ENCODE measurements around the gene COL15A1.

The COL15A1 gene

DNA sequence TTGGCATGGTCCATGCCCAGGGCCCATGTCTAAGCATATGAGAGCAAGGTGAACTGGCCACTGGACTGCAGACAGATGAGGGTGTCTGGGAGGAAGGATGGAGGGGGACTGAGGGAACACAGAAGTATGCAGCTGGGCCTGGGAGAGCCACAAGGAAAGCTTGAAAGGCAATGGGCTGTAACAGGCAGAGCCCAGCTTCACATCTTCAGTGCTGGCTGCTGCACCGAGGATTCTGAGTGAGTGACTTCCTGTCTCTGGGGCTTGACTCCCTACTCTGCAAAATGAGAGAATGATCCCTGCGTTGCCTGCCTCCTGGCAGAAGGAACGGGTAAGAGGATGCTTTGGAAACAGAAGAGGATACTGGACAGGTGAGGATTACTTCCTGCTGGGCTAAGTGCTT, 29.0 kb downstream of the COL15A1 start:
- no peak for DNase-seq (ENCODE audit: low read depth in 2 of 2)

DNA sequence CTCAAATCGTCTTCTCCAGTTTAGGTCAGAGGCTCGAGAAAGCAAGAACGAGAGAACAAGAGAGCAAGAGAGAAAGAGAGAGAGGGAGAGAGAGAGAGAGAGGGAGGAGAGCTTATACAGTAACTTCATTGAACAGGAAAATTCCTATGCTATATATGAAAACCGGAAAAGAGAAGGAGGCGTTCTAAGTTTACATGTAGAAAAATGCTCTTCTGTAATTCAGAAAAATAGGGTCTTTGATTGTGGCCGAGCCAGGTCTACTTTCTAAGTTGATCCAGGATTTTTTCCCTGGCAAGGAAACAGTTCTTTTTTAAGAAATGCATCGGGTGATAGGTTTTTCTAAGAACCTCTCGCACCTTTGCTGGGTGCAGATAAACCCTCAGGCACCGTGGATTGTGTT, 29.5 kb downstream of the COL15A1 start:
- DNase-seq (ENCODE audit: low read depth in 2 of 2): no peak

DNA sequence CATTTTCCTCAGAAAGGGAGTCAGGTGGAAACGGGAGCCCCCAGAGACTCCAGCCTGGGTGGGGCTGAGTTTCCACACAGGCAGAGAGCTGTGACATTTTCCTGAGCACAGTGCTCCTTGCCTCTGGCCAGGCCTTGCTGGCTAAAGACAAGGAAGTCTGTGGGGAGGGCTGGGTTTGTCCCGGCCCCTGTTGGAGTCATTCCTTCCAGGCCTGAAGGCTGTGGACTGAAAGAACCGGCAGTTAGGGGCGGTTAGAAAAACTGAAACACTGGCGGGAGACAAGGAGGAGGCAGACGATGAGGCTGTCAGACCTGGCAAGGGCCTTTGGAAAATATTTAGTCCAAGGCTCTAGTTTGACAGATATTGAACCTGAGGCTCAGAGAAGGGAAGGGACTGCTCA, 29.9 kb downstream of the COL15A1 start:
- DNase-seq (ENCODE audit: low read depth in 2 of 2): no peak

DNA sequence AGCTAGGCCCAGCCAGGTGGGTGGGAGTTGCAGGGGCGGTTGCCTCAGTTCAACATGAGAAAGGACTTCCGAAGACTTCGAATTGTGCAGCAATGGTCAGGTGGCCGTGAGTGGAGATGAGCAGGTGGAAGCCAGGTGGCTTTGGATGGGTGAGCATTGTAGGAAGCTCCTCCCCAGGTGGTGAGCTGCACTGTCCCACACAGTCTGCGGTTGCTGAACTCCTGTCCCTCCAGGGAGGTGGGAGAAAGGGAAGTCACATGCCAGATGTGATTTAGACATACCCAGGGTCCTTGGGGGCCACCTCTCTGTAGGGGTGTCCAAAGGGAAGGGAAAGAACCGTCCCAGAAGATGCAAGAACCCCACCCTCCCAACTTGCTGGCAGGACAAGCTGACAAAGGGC, 30.4 kb downstream of the COL15A1 start:
- no peak for DNase-seq (ENCODE audit: low read depth in 2 of 2)

DNA sequence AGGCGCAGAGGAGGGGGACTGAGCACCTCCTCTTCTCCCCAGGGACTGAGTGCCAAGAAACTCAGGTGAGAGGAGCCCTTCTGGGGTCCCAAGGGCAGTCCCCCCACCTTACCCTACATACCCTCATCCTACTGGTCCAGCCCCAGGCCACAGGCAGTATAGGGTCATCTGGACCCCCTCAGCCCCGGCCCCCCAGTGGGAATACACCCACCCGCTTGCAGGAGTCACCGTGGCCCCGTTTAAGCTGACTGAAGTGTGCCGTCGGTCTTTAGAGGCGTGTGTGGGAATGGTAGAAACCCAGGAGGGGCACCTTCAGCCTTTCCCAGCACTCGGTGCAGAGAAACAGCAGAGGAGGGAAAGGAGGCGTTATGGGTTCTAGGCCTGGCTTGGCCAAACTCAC, 30.8 kb downstream of the COL15A1 start:
- DNase-seq (ENCODE audit: low read depth in 2 of 2): no peak

DNA sequence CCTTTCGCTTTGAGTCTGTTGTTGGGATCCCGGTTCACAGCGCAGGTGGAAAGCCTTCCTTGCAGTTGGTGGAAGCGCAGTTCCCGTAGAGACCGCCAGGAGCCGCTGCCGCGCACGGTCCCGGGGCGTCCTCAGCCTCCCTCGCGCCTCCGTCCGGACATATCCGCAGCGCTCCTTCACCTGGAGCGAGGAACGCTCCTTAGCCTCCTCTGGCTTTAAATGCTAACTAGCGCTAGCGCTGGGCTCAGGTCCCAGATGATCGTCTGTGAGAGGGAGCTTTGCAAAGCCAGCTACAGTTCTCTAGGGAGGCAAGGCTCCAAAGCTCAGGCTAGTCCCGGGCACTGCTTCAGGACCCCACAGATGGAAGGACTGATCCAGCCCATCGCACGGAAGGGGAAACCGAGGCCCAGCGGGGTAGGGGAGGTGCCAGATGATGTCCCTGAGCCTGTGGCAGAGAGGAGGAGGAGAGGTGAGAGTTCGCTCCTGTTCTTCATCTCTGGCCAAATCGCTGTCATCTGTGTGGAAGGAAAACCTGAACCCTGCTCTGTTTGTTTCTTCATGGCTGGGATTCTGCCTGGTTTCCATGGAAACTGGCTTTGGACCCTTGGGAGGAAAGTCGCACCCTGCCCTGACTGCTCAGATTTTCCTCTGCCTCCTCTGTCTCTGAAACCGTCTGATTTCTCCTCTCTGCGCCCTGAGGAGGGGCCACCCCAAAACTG, 31.4 kb downstream of the COL15A1 start:
- DNase-seq (ENCODE audit: low read depth in 2 of 2): peak; percentile 62 to 68

DNA sequence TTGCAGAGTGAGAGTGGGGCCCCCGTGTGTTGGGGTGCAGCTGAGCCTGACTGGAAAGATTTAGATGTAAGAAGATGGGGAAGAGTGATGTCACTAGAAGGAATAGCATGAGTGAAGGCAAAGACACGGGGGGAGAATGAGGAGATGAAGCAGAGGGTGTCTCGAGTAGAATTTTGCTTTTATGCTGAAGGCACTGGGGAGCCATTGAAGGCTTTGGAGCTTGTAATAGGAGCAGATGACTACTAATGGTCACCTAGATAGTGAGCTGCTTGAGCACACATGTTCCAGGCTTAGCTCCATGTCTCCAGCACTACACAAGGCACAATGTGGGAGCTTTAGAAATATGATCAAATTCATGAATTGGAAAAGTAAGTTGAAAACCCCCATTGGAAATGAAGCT, 32.1 kb downstream of the COL15A1 start:
- DNase-seq (ENCODE audit: low read depth in 2 of 2): no peak

DNA sequence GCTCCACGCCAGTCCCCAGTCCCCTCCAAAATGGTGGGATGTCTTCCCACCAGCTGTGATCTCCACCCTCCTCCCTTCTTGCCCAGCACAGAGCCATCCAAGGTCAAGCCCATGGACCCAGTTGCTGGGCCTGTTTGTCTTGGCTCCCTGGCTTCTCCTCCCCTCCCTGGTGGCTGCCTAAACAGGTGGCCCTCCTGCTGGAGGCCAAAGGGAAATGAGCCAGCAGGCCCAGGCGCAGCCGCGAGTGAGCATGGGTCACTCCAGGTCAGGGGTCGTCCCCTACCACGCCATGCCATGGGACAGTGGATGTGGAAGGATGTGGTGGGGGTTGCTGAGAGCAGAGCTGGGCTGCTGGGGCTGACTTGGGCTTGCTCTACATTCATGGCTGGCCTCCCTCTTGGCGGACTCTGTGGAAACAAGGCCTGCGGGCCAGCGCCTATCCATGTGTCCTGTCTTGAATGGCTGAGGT, 33.6 kb downstream of the COL15A1 start:
- no peak for DNase-seq (ENCODE audit: low read depth in 2 of 2)

DNA sequence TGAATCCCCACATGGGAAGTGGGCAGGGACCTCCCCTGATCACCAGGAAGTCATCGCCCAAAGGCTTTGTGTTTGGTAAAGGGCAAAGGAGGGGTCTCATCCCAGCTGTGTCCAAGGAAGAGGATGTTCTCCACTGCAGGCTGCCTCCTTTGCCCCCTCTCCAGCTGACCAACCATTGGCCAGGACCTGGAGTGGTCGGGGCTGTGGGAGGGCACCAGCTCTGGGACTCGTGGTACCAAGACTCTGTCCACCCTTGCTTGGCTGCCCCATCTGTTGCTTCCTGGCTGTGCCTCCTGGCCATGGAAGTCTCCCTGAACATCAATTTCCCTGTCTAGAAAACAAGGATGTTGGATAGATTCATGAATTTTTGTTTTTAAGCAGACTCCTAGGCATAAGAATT, 34.1 kb downstream of the COL15A1 start:
- no peak for DNase-seq (ENCODE audit: low read depth in 2 of 2)

DNA sequence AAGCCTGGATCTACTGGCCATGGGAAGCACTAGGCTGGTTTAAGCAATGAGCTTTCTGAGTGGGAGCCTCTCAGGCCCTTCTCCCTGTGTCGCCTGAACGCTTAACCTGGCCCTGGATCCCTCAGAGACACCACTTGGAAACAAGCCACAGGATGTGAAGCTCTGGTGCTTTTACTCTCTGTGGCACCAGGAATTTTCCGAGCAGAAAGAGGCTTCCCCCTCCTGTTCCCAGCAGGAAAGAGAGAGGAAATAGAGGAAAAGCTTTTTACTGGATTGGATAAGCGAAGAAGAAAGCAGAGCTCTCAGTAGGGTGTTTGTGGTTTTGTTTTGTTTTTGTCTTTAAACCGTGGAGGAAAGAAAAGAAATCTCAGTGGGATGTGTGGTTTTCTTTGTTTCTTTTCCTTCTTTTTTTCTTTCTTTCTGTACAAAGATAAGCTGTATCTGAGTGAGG, 34.5 kb downstream of the COL15A1 start:
- DNase-seq (ENCODE audit: low read depth in 2 of 2): no peak

DNA sequence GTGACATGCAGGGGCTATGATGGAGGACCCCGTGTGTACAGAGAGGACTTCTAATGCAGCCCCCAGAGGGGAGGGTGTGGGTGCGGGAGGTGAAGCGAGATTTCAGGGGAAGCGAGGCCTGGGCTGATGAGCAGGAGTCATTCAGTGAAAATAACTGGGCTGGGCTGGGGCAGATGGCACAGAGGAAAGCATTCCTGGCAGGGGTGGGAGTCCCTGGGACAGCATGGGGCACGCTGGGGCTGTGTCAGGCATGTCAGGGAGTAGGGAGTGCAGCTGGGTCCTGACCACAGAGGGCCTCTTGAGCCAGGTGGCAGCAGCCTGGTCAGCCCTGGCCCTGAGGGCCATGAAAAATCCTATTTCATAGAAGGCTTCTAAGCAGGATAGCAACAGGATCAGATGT, 36.6 kb downstream of the COL15A1 start:
- DNase-seq (ENCODE audit: low read depth in 2 of 2): no peak

DNA sequence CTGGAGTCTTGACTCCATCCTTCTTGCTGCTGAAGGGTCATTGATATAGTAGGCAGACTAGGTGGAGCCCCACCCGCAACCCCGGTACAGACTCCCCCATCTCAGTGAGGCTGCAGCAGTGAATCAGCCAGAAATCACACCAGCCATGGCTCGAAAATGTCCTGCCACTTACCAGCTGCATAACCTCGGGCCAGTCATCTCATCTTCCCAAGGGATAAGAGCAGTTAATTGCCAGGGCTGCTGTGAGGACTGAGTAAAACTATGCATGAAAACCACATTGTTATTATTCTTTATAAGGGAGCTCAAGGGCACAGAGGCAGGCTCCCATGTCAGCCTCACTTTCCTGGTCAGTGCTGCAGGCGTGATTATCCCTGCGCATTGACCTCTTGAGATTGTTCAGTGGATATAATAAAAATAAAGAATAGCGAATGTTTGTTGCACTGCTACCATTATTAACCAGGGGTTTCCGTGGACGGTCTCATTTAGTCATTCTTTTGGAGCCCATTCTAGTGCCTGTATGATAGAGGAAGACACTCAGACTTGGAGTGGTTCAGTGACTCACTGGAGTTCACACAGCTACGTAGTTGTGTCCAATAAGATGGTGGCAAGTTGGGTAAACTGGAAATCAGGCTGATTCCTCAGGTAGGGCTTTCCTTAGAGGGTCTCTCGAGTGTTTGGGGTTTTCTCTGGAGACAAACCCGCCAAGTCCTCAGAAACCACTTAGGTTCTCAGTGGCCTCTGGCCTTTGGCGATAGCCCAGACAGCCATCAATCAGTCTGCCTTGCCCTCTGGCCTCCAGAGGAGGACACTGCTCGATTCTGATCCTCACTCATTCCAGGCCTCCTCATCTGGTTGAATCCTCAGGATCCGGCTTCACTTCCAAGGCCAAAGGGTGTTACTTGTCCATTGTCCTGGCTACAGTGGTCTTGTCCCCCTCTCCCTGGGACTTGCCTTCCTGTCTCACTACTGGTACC, 39.9 kb downstream of the COL15A1 start:
- DNase-seq (ENCODE audit: low read depth in 2 of 2): no peak

DNA sequence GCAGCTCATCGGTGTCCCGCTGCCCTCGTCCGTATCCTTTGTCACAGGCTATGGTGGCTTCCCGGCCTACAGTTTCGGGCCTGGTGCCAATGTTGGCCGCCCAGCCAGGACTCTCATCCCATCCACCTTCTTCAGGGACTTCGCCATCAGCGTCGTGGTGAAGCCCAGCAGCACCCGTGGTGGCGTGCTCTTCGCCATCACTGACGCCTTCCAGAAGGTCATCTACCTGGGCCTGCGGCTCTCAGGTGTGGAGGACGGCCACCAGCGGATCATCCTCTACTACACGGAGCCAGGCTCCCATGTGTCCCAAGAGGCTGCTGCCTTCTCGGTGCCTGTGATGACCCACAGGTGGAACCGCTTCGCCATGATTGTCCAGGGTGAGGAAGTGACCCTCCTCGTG, 41.9 kb downstream of the COL15A1 start:
- DNase-seq (ENCODE audit: low read depth in 2 of 2): no peak

DNA sequence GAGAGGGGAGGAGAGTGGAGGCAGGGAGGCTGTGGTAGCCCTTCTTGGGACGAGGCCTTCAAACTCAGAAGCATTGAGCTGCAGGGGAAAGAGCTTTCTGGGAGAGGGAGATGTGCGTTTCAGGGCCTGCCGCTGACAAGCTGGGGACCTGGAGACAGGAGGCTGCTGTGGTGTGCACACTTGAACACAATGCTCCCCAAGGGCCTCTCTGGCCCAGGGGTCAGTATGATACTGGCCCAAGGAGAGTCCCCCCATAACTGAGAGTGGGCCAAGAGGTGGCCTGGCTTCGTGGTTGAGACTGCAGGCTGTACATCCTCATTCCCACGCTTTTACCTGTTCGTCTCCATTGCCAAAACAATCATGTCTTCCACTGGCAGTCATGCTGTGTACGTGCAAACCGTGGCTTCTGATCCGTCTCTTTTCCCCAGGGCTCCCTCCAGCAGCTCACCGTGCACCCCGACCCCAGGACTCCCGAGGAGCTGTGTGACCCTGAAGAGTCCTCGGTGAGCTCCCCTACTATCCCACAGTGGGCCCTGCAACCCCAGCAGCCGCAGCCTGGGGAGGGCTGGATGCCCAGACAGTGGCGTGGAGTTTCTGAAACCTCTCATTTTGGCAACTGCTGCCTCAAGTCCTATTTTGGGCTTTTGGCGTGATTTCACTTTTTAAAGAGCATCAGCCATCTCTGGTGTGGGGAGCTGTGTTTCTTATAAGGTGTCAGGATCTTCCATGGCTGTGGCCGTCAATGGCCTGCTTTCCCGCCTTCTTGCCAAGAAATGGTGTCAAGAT, 43.4 kb downstream of the COL15A1 start:
- no peak for DNase-seq (ENCODE audit: low read depth in 2 of 2)

DNA sequence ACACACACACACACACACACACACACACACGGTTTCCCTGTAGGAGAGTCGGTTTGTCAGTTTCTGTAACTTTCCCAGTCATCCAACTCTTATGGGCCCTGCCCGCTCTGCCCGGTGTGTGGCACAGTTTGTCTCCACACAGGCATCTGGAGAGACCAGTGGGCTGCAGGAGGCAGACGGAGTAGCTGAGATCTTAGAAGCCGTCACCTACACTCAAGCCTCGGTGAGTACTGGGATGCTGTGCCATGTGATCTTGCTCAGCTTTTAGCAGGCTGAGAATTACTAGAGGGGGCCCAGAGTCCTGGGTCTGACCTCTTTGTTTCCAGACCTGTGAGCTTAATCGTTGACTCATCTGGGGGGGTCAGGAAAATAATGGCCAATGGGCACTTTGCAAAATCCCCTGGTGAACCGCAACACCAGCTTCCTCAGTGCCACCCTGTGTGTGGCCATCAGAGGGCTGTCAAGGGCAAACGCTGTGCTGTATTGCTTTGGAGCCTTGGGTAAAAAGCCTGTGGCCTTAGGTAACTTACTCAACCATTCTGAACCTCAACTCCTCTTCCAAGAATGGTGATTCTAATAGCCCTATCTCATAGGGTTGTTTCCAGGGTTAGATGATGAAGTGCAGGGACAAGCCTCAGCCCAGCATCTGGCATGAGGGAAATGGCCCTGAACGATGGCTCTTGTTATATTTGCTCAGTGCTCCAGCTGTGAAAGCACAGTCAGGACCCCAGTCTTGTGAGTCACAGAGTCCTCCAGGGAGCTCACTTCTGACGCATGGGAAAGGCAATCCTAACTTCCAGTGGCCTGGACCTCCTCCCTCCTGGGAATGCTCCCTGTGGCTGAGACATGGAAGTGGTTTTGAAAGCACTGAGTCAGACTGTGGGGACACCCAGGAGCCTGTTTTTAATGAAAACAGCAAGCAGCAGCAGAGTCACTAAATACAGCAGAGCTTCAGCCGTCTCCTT, 45.6 kb downstream of the COL15A1 start:
- no peak for DNase-seq (ENCODE audit: low read depth in 2 of 2)

DNA sequence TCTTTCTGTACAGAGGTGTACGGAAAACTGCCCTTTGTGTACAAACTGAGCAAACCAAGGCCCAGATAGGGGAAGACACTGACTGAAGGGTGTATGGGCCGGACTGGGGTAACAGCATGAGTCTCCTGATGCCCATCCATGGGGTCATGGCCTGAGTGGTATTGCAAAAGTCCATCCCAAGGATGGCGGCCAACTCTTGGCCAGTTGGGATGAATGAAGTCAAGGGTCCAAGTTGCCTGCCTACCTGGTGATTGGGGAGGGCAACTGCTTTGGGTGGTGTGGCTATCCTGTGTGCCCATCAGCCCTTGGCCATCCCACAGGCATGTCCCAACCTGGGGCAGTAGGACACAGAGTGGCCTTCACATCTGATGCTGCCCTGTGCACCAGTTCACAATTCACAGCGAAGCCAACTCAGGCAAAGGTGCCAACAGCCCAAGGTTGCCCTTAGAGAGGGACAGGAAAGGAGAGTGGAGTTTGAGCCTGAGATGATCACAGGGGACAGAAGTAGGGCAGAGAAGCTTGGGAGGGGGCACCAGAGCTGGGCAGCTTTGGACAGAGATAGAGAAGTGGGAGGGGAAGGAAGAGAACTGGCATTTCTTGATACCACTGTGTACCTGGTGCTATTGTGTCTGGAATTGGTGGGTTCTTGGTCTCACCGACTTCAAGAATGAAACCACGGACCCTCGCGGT, 46.6 kb downstream of the COL15A1 start:
- no peak for DNase-seq (ENCODE audit: low read depth in 2 of 2)

DNA sequence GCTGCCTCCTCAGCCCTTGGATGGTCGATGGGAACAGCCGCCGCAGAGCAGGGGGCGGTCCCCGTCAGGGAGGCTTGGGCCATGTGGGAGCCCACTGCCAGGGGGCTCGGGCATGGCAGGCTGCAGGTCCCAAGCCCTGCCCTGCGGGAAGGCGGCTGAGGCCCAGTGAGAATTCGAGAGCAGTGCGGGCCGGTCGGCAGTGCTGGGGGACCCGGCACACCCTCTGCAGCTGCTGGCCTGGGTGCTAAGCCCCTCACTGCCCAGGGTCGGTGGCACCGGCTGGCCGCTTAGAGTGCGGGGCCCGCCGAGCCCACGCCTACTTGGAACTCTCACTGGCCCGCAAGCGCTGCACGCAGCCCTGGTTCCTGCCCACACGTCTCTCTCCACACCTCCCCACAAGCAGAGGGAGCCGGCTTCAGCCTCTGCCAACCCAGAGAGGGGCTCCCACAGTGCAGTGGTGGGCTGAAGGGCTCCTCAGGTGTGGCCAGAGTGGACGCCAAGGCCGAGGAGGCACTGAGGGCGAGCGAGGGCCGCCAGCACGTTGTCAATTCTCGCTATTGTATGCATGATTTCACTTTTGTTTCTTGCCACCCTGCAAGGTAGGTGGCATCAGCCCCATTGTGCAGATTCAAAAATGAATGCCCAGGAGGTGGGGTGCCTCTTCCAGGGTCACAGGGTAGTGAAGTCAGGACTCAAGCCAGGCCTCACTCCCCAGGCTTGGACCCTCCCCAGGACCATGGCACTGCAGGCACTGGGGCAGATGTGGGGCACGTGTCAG, 48.6 kb downstream of the COL15A1 start:
- DNase-seq (ENCODE audit: low read depth in 2 of 2): no peak

DNA sequence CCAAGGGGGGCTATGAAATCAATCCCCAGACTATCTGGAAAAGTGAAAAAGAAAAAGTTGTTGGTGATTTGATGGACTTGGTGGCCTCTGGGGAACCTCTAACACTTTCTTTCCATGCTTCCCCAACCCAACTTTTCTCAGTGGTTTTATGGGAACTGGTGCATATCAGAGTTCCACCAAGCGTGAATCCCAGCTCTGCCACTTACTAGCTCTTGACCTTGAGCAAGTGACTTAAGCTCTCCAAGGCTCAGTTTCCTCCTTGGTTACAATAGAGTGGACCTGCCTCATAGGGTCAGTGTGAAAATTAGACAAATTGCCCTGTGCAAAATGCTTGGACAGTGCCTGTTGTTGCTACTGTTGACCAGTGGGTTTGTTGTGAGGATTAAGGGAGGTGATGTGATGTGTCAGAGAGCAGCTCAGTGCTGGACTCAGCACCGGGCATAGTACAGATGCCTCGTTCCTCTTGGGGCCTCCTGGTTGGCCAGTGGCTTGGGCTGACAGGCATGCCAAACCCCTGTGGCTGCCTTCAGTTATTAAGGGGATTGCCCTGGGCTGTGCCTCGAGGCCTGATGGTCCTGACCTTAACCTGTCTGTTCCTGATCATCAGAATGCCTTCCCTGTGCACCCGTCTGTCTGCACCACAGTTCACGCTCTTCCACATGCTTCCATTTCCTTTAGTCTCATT, 49.3 kb downstream of the COL15A1 start:
- DNase-seq (ENCODE audit: low read depth in 2 of 2): no peak

DNA sequence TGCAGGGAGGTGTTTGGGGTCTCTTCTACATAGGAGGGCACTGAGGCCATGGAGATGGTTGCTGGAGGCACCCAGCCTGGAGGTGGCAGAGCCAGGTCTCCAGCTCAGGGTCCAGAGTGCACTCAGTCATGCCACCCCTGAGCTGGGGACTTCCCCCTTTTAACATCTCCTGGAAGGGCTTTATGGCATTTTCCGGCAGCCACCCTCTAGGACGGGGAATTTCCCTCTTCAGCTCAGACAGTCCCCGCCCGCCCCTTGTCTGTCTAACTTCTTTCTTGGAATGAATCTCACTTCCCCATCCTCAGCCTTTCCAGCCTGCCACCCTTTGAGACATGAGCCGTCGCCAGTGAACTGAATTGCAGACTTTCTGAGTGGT, 49.9 kb downstream of the COL15A1 start:
- peak; percentile 11 to 19 for DNase-seq (ENCODE audit: low read depth in 2 of 2)

Measured in stimulated activated CD8-positive, alpha-beta memory T cell treated with anti-CD3 and anti-CD28 coated beads, Interleukin-15, amount 100 ng/mL, for 48 hours (primary cell).